Stomach (tissue), 9 donors: ENCODE measurements around the gene GUK1. TPM values are rescaled to one million over a fixed set of nuclear protein-coding genes. Genes with fewer than 3 reads are reported as not detected.
A peak's percentile ranks its signal among the peaks of the same experiment; 100 is the strongest.

Experiments used
- DNase-seq, 2 donors: peaks; one replicate each; pipeline versions ENCODE4 v3.0.0 to v3.0.0-alpha.2; 2013 to 2019
- H3K27ac ChIP-seq, 5 donors: fragments of 200-600 bp in 4 of 5; sonication (generic) in 4 of 5; one replicate each; pipeline ENCODE4 v1.5.1; 2013 to 2019; ENCODE audit warnings: mild to moderate bottlenecking in 1 of 5, moderate library complexity in 1 of 5
- H3K27me3 ChIP-seq, 3 donors: fragments of 200-600 bp; sonication (generic); one replicate each; pipeline ENCODE4 v1.5.1; 2017 to 2019; ENCODE audit warnings: mixed run types in 1 of 3
- H3K36me3 ChIP-seq, 4 donors: fragments of 200-600 bp; sonication (generic); 1 replicate in 3 of 4; 2 replicates in 1 of 4; pipeline ENCODE4 v1.5.1; 2016 to 2019
- H3K4me1 ChIP-seq, 4 donors: fragments of 200-600 bp; sonication (generic); one replicate each; pipeline ENCODE4 v1.5.1; 2016 to 2019
- H3K4me3 ChIP-seq, 4 donors: fragments of 200-600 bp; sonication (generic) in 3 of 4; one replicate each; pipeline ENCODE4 v1.5.1; 2016 to 2019; ENCODE audit warnings: mild to moderate bottlenecking in 1 of 4
- H3K9me3 ChIP-seq, 4 donors: fragments of 200-600 bp; sonication (generic); one replicate each; pipeline ENCODE4 v1.5.1; 2016 to 2019
- CTCF ChIP-seq, 7 experiments: fragments of 450-650 bp in 4 of 7; fragments of 200-600 bp in 3 of 7; sonication (generic) in 3 of 7; IDR thresholded peaks; one replicate each; pipeline ENCODE4 v1.5.1; 2016 to 2019; ENCODE audit warnings: antibody characterized with exemption in 7 of 7, control low read depth in 2 of 7, mild to moderate bottlenecking in 1 of 7
- EP300 ChIP-seq: sonication (generic); formaldehyde crosslinking; IDR thresholded peaks from one replicate; pipeline ENCODE4 v1.6.1; 2017; ENCODE audit warnings: antibody characterized with exemption
- POLR2A ChIP-seq, 4 donors: fragments of 450-650 bp; IDR thresholded peaks; one replicate each; pipeline ENCODE4 v1.6.1; 2016; ENCODE audit warnings: antibody characterized with exemption in 4 of 4, control low read depth in 2 of 4, mild to moderate bottlenecking in 1 of 4, moderate library complexity in 1 of 4
- POLR2AphosphoS5 ChIP-seq, 3 donors: sonication (generic); formaldehyde crosslinking; IDR thresholded peaks; one replicate each; pipeline ENCODE4 v1.6.1; 2016; ENCODE audit warnings: antibody characterized with exemption in 3 of 3
- WGBS, 5 donors: extraction: QIAGEN DNeasy Blood & Tissue Kit in 3 of 5; methylation state at CpG; one replicate each; pipeline versions ENCODE4 v1.1.5 to v1.1.7; 2013 to 2018; 5-methylcytosine and 5-hydroxymethylcytosine counted together
- intact Hi-C: fragments of 100-400 bp; cut with DNase I; formaldehyde crosslinking; loops from one replicate; pipeline ENCODE4 v1.15.1; 2023; ENCODE audit warnings: low total_unique reads
- polyA plus RNA-seq, 3 donors: library from polyadenylated mRNA; stranded (reverse); fragments of 200-250 nt; gene quantifications; one replicate each; pipeline ENCODE4 v1.2.3, GENCODE V29; 2013
- total RNA-seq, 5 donors: library from RNA; depleted of rRNA; stranded (reverse); fragments of >200 nt; gene quantifications; one replicate each; pipeline versions ENCODE4 v1.1.0 to v1.2.3, GENCODE V29; 2014 to 2016
- donor health status: healthy with polysubstance abuse.
- donor health status: Bipolar disorder and iron deficiency.
- donor health status: healthy.

Gene GUK1
- total and polyA plus RNA-seq, 8 donors, result 179 to 613 (median 282) TPM

GRCh38 chr1:228148196-228148861, 8.2 kb downstream of the GUK1 start:
- Histone ChIP-seq H3K4me1 (peaks cover 46 to 88% (median 69%) of the 10 kb centered on the region in 4 donors), H3K27me3 (no peaks in the 10 kb centered on the region), H3K9me3 (no peaks in the 10 kb centered on the region), H3K4me3 (no peak overlapping the region), H3K27ac (peak overlapping the region in 4 of 5 donors; percentile 79 to 93 (median 88)), H3K36me3 (peaks cover 29 to 48% (median 46%) of the 10 kb centered on the region in 4 donors)
- intact Hi-C loops, result loop anchor here (10.0 kb wide), 1 partner anchor 54 kb away; no protein-coding TSS in a partner anchor
- TF ChIP-seq CTCF (IDR thresholded peaks at IDR 0.05), result no peak
- no peak for TF ChIP-seq EP300
- TF ChIP-seq POLR2A (IDR thresholded peaks at IDR 0.05), result no peak
- no peak for TF ChIP-seq POLR2AphosphoS5 (IDR thresholded peaks at IDR 0.05)
- DNase-seq, result peak in 1 of 2 donors; percentile 39
- WGBS, 5 donors, result 53 to 62% (median 56%) methylated on average over 11 to 18 of the region's 18 CpGs

- Histone ChIP-seq H3K36me3 (peaks cover 29 to 48% (median 46%) of the 10 kb centered on the region in 4 donors), H3K4me3 (no peak overlapping the region), H3K9me3 (no peaks in the 10 kb centered on the region), H3K27me3 (no peaks in the 10 kb centered on the region), H3K27ac (peak overlapping the region; percentile 47 to 93 (median 86)), H3K4me1 (peaks cover 40 to 81% (median 62%) of the 10 kb centered on the region in 4 donors)
- DNase-seq, result no peak
- WGBS, 5 donors, result 57 to 77% (median 62%) methylated on average over 5 to 8 of the region's 8 CpGs
- TF ChIP-seq EP300 (no peak), POLR2AphosphoS5 (IDR thresholded peaks at IDR 0.05) (no peak), POLR2A (IDR thresholded peaks at IDR 0.05) (no peak), CTCF (IDR thresholded peaks at IDR 0.05) (no peak)
- intact Hi-C loops, result loop anchor here (10.0 kb wide), 1 partner anchor 54 kb away; no protein-coding TSS in a partner anchor
These were observed 8.9 kb downstream of the GUK1 start for GRCh38 chr1:228148935-228149405.

- H3K9me3 ChIP-seq, result no peaks in the 10 kb centered on the region
- intact Hi-C loops, result loop anchor here (10.0 kb wide), 1 partner anchor 55 kb away; no protein-coding TSS in a partner anchor
- peak in 1 of 2 donors; percentile 91 for DNase-seq
- peak within 1 kb of the TSS; percentile 47 to 93 (median 86) for H3K27ac ChIP-seq
- no peaks in the 10 kb centered on the region for H3K27me3 ChIP-seq
- peaks cover 34 to 75% (median 56%) of the 10 kb centered on the region in 4 donors for H3K4me1 ChIP-seq
- TF ChIP-seq POLR2AphosphoS5 (IDR thresholded peaks at IDR 0.05) (no peak), EP300 (no peak), POLR2A (IDR thresholded peaks at IDR 0.05) (no peak), CTCF (IDR thresholded peaks at IDR 0.05) (no peak)
- H3K4me3 ChIP-seq, result peak within 1 kb of the TSS; percentile 31 to 38 (median 34)
- 28 to 38% (median 35%) methylated on average over 13 to 17 of the region's 17 CpGs for WGBS, 5 donors
- peaks cover 29 to 48% (median 46%) of the 10 kb centered on the region in 4 donors for H3K36me3 ChIP-seq
These were observed 9.5 kb downstream of the GUK1 start, which contains the start of gene GJC2 for GRCh38 chr1:228149406-228150119. TSS of gene GJC2 (plus strand) at chr1:228149930. CDS start at chr1:228157759, 7,829 bp downstream.

GRCh38 chr1:228150120-228150460, 10.0 kb downstream of the GUK1 start:
- no peaks in the 10 kb centered on the region for H3K27me3 ChIP-seq
- no peak for TF ChIP-seq CTCF (IDR thresholded peaks at IDR 0.05)
- TF ChIP-seq POLR2AphosphoS5 (IDR thresholded peaks at IDR 0.05), result no peak
- no peak for TF ChIP-seq POLR2A (IDR thresholded peaks at IDR 0.05)
- no peak for TF ChIP-seq EP300
- WGBS, 5 donors, result 38 to 81% (median 57%) methylated on average over 2 to 7 of the region's 7 CpGs
- peaks cover 34 to 72% (median 51%) of the 10 kb centered on the region in 4 donors for H3K4me1 ChIP-seq
- H3K4me3 ChIP-seq, result peak overlapping the region; percentile 31 to 38 (median 34)
- intact Hi-C loops, result no loop called here
- H3K36me3 ChIP-seq, result peaks cover 29 to 47% (median 43%) of the 10 kb centered on the region in 4 donors
- DNase-seq, result peak in 1 of 2 donors; percentile 63
- peak overlapping the region; percentile 47 to 93 (median 86) for H3K27ac ChIP-seq
- no peaks in the 10 kb centered on the region for H3K9me3 ChIP-seq
